ENCODE measurements around the gene RPN2. TPM values are rescaled to one million over a fixed set of nuclear protein-coding genes. Genes with fewer than 3 reads are reported as not detected.

The RPN2 gene
- total RNA-seq, 6 experiments from 2014 or later, result 261 to 304 (median 270) TPM

GRCh38 chr20:37256286-37256685 lies 77.2 kb downstream of the RPN2 start:
- H3K4me1 Mint-ChIP-seq (ENCODE audit: low read depth), result no peaks in the 10 kb centered on the region
- no peak for DNase-seq
- no peak overlapping the region for H3K4me3 Mint-ChIP-seq
- TF ChIP-seq, protein P1, sequence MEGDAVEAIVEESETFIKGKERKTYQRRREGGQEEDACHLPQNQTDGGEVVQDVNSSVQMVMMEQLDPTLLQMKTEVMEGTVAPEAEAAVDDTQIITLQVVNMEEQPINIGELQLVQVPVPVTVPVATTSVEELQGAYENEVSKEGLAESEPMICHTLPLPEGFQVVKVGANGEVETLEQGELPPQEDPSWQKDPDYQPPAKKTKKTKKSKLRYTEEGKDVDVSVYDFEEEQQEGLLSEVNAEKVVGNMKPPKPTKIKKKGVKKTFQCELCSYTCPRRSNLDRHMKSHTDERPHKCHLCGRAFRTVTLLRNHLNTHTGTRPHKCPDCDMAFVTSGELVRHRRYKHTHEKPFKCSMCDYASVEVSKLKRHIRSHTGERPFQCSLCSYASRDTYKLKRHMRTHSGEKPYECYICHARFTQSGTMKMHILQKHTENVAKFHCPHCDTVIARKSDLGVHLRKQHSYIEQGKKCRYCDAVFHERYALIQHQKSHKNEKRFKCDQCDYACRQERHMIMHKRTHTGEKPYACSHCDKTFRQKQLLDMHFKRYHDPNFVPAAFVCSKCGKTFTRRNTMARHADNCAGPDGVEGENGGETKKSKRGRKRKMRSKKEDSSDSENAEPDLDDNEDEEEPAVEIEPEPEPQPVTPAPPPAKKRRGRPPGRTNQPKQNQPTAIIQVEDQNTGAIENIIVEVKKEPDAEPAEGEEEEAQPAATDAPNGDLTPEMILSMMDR (IDR thresholded peaks at IDR 0.05), result no peak
- H3K9me3 Mint-ChIP-seq, result peaks cover 6% of the 10 kb centered on the region
- peaks cover 6% of the 10 kb centered on the region; the same call in 1 of the 2 replicates for H3K36me3 Mint-ChIP-seq (ENCODE audit: low read depth)
- peaks cover 42% of the 10 kb centered on the region for H3K27me3 Mint-ChIP-seq (ENCODE audit: insufficient read depth)
- H3K27ac Mint-ChIP-seq, result no peak overlapping the region

GRCh38 chr20:37257530-37257929 lies 78.4 kb downstream of the RPN2 start:
- no peak for DNase-seq
- TF ChIP-seq, protein P1 (IDR thresholded peaks at IDR 0.05), result no peak
- no peak overlapping the region for H3K4me3 Mint-ChIP-seq
- peaks cover 50% of the 10 kb centered on the region for H3K27me3 Mint-ChIP-seq (ENCODE audit: insufficient read depth)
- peaks cover 6% of the 10 kb centered on the region for H3K9me3 Mint-ChIP-seq
- no peak overlapping the region for H3K27ac Mint-ChIP-seq
- peaks cover 6% of the 10 kb centered on the region; the same call in 1 of the 2 replicates for H3K36me3 Mint-ChIP-seq (ENCODE audit: low read depth)
- no peaks in the 10 kb centered on the region for H3K4me1 Mint-ChIP-seq (ENCODE audit: low read depth)

GRCh38 chr20:37257988-37258387 lies 78.9 kb downstream of the RPN2 start:
- Mint-ChIP-seq H3K4me3 (no peak overlapping the region), H3K4me1 (ENCODE audit: low read depth) (no peaks in the 10 kb centered on the region), H3K27ac (no peak overlapping the region), H3K9me3 (peaks cover 6% of the 10 kb centered on the region), H3K36me3 (ENCODE audit: low read depth) (peaks cover 6% of the 10 kb centered on the region; the same call in 1 of the 2 replicates), H3K27me3 (ENCODE audit: insufficient read depth) (peaks cover 50% of the 10 kb centered on the region)
- TF ChIP-seq, protein P1 (IDR thresholded peaks at IDR 0.05), result no peak
- no peak for DNase-seq

GRCh38 chr20:37259031-37259430 lies 79.9 kb downstream of the RPN2 start:
- Mint-ChIP-seq H3K4me1 (ENCODE audit: low read depth) (no peaks in the 10 kb centered on the region), H3K27me3 (ENCODE audit: insufficient read depth) (peaks cover 42% of the 10 kb centered on the region), H3K27ac (no peak overlapping the region), H3K36me3 (ENCODE audit: low read depth) (peaks cover 6% of the 10 kb centered on the region; the same call in 1 of the 2 replicates), H3K9me3 (peaks cover 6% of the 10 kb centered on the region), H3K4me3 (no peak overlapping the region)
- DNase-seq, result no peak
- TF ChIP-seq, protein P1 (IDR thresholded peaks at IDR 0.05), result no peak

GRCh38 chr20:37259865-37260264 lies 80.7 kb downstream of the RPN2 start:
- Mint-ChIP-seq H3K27ac (no peak overlapping the region), H3K36me3 (ENCODE audit: low read depth) (no peaks in the 10 kb centered on the region), H3K9me3 (no peaks in the 10 kb centered on the region), H3K27me3 (ENCODE audit: insufficient read depth) (peaks cover 42% of the 10 kb centered on the region), H3K4me3 (no peak overlapping the region), H3K4me1 (ENCODE audit: low read depth) (no peaks in the 10 kb centered on the region)
- TF ChIP-seq, protein P1 (IDR thresholded peaks at IDR 0.05), result no peak
- DNase-seq, result no peak

DNA sequence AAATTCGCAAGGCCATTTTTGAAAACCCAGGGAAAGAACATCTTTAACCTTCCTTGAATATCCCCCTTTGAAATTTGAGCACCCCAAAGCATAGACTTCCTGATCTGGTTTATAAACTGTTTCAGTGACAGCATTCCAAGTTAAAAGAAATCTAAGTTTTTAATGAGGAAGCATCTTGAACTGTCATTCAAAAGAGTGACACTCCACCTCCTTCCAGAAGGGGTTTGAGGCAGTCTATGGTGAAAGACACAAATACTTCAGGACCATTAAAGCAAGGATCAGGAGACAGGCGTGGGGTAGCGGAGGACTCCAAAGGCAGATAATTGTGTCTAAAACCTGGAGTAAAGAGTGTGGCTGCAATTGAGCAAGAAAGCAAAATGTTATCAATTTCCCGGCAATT lies 81.8 kb downstream of the RPN2 start:
- Mint-ChIP-seq H3K36me3 (ENCODE audit: low read depth) (no peaks in the 10 kb centered on the region), H3K27ac (no peak overlapping the region), H3K9me3 (no peaks in the 10 kb centered on the region), H3K4me3 (no peak overlapping the region), H3K4me1 (ENCODE audit: low read depth) (no peaks in the 10 kb centered on the region), H3K27me3 (ENCODE audit: insufficient read depth) (peaks cover 42% of the 10 kb centered on the region)
- no peak for DNase-seq
- TF ChIP-seq, protein P1 (IDR thresholded peaks at IDR 0.05), result no peak
